ENCODE results near the gene LCN15. TPM values are rescaled to one million over a fixed set of nuclear protein-coding genes. Genes with fewer than 3 reads are reported as not detected.

The LCN15 gene, protein sequence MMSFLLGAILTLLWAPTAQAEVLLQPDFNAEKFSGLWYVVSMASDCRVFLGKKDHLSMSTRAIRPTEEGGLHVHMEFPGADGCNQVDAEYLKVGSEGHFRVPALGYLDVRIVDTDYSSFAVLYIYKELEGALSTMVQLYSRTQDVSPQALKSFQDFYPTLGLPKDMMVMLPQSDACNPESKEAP
- not detected in 2 replicates for total RNA-seq

DNA sequence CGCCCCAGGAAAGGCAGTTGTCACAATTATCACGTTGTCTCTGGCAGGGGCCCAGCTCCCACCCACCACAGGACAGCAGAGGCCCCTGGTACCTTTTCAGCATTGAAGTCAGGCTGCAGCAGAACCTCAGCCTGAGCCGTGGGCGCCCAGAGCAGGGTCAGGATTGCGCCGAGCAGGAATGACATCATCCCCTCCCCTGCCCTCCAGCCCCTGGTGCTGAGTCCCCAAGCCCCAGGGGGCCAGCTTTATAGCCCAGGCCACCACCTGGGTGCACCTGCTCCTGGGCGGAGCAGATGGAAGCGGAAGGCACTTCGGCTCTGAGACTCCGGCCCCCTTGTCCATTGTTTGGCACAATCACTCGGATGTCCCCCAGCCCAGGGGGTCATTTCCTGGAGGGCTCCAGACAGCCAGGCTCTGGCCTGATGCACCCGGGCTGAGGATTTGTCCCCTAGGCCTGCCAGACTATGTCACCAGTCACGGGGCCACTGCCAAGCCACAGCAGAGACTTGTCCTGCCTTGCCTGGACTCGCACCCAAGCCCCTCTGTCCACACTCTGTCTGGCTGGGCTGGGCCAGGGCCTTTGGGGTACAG, at the start of gene LCN15:
LCN15 (minus strand) TSS at position 218 of the 591 bp plus-strand sequence; CDS start at position 188, 30 bp downstream.

GRCh38 chr9:136807281-136808074, 43.2 kb upstream of the LCN15 start, which contains the start of gene RABL6:
Gene RABL6, plus strand, starts transcription at chr9:136807948. Its CDS starts 249 bp downstream, at chr9:136808197.

GRCh38 chr9:136796238-136796774, 32.0 kb upstream of the LCN15 start, which contains the start of gene CCDC183:
Gene CCDC183, plus strand, starts transcription at chr9:136796338. Its CDS starts 60 bp downstream, at chr9:136796398.

DNA sequence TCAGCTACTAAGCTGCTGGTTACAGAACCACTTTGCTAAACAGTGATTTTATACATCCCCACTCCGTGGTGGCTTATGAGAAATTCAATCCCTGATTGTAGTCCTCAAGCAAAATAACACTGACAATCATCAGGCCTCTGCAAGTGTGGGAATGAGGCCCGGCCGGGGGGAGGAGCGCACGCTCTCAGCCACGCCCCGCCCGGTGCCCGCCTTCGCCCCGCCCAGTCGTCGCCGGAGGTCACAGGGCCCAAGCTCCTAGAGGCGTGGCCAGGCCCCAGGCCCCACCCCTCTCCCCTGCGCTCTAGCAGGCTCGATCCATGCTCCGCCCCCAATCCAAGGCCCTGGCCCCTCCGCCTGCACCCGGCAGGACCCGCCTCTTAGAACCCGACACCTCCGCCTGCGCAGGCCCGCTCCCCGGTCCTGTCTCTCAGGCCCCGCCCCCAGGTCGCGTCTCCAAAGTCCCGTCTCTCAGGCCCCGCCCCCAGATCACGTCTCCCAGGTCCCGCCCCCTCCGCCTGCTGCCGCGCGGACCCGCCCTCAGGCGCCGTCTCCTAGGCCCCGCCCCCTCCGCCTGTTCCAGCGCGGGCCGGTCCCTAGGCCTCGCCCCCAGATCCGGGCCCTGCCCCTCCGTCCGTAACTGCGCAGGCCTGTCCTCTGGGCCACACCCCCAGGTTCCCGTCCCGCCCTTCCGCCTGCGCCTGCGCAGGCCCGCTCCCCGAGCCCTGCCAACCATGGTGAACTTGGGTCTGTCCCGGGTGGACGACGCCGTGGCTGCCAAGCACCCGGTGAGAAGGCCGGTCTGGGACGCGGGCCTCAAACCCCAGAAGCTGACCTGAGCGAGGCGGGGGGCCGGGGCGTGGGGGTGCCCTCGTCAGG, 26.6 kb upstream of the LCN15 start, which contains the start of gene TMEM141:
TMEM141 (plus strand) TSS at position 705 of the 876 bp plus-strand sequence; CDS start at position 732, 27 bp downstream.

DNA sequence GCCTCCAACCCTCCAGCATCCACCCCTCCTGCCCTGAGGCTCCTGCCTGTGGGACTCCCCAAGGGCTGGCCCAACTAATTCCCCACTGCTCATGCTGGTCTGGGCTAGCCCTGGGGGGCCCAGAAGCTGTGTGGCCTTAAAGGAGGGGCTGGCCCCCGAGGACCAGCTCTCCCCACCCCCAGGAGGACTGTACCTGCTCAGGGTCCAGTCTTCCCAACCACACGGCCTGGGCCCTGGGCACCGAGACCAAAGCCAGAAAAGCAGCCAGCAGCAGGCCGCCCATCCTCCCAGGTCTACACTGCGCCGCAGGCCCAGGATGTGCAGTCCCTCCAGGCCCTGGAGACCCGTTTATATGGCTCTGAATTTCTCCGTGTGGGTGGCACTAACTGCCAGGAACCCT, 16.1 kb downstream of the LCN15 start, which contains the start of gene LCN6:
LCN6 (minus strand) TSS at position 325 of the 400 bp plus-strand sequence; CDS start at position 283, 42 bp downstream.

DNA sequence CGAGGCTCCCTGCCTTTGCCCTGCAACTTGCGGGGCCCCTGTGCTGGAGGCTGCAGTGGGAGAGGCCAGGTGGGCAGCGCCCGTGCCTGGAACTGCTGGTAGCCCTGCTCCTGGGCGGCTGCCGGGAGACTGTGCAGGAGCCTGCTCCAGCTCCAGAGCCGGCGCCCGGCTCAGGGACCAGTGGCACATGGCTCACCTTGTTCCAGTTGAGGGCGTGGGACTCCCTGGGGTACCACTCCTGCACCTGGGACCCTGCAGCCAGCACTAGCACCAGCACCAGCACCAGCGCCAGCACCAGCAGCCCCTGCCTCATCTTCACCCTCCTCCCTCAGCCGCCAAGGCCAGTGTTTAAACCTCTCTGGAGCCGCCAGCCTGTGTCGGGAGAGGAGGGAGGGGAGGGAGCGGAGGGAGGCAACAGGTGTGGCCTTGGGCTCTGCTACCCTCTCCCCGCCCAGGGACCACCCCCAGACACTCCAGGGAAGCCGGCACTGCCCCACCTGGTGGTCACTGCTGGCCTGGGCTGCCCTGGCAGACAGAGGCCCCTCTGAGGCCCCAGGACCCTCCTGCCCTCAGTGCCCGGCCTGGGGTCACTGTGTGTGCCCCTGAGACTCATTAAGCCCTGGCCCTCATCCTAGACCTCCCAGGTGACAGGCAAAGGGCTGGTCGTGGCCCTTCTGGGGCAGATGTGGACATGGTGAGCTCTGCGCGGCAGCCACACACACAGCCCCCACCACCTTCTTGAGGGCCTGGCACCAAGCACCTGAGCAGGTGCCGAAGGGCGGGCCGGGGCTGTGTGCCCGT, 21.5 kb downstream of the LCN15 start, which contains the start of gene LCN10:
LCN10 (minus strand) TSS at position 350 of the 801 bp plus-strand sequence; CDS start at position 313, 37 bp downstream.

GRCh38 chr9:136711751-136712689, 52.3 kb downstream of the LCN15 start, which contains the start of gene DIPK1B:
Gene DIPK1B, plus strand, starts transcription at chr9:136712572. Its CDS starts 94 bp downstream, at chr9:136712666.

Small RNA genes lying within 50 kb of the gene (small RNA-seq; reads per million reads assigned to genes)
- gene AL355987.2, result not detected
- not detected for gene ATP6V1G1P3
- not detected for gene MIR6722

Other genes with a start within 250 kb of the LCN15 start
- gene NOTCH1, start 218.5 kb downstream of the LCN15 start, total RNA-seq, result 128 and 200 TPM in 2 replicates
- gene EGFL7, start 101.6 kb downstream of the LCN15 start, total RNA-seq, result 566 and 825 TPM in 2 replicates
- 61.9 and 73.2 TPM in 2 replicates for gene AGPAT2, start 77.1 kb downstream of the LCN15 start, total RNA-seq
- 182 and 234 TPM in 2 replicates for gene DIPK1B, start 51.9 kb downstream of the LCN15 start, total RNA-seq
- not detected in 2 replicates for gene LCN10, start 21.6 kb downstream of the LCN15 start, total RNA-seq
- 0.33 TPM in 1 of 2 replicates, not detected in the other for gene LCN6, start 16.0 kb downstream of the LCN15 start, total RNA-seq
- not detected in 2 replicates for gene LCN8, start 6.3 kb downstream of the LCN15 start, total RNA-seq
- gene TMEM141, start 26.8 kb upstream of the LCN15 start, total RNA-seq, result 51.0 and 63.0 TPM in 2 replicates
- gene CCDC183, start 31.8 kb upstream of the LCN15 start, total RNA-seq, result 0.19 and 0.65 TPM in 2 replicates
- 94.1 and 98.4 TPM in 2 replicates for gene RABL6, start 43.4 kb upstream of the LCN15 start, total RNA-seq
- 0.65 and 0.67 TPM in 2 replicates for gene AJM1, start 78.0 kb upstream of the LCN15 start, total RNA-seq
- 77.7 and 106 TPM in 2 replicates for gene PHPT1, start 84.9 kb upstream of the LCN15 start, total RNA-seq
- gene MAMDC4, start 87.8 kb upstream of the LCN15 start, total RNA-seq, result 0.98 and 1.4 TPM in 2 replicates
- 253 and 286 TPM in 2 replicates for gene EDF1, start 101.8 kb upstream of the LCN15 start, total RNA-seq
- gene TRAF2, start 122.0 kb upstream of the LCN15 start, total RNA-seq, result 11.8 and 13.9 TPM in 2 replicates
- 180 and 181 TPM in 2 replicates for gene FBXW5, start 180.2 kb upstream of the LCN15 start, total RNA-seq
- 0.33 and 0.76 TPM in 2 replicates for gene C8G, start 180.7 kb upstream of the LCN15 start, total RNA-seq
- gene LCN12, start 187.8 kb upstream of the LCN15 start, total RNA-seq, result 0.29 TPM in 1 of 2 replicates, not detected in the other
- gene PTGDS, start 213.0 kb upstream of the LCN15 start, total RNA-seq, result not detected in 2 replicates
- gene LCNL1, start 218.5 kb upstream of the LCN15 start, total RNA-seq, result not detected in 2 replicates
- gene PAXX, start 227.9 kb upstream of the LCN15 start, total RNA-seq, result 14.6 and 19.6 TPM in 2 replicates
- 0.29 and 0.33 TPM in 2 replicates for gene CLIC3, start 232.1 kb upstream of the LCN15 start, total RNA-seq

Data from vein endothelial cell (primary cell).